SK-N-SH (cell line): ENCODE results near the gene ORC6. TPM values are rescaled to one million over a fixed set of nuclear protein-coding genes. Genes with fewer than 3 reads are reported as not detected.

Experiments
- CTCF ChIA-PET: fragments of 300-600, 350-600 bp; formaldehyde crosslinking; extraction: SDS; loops from one replicate; lab custom pipeline; 2021; lab: Yijun Ruan, JAX
- POLR2A ChIA-PET: fragments of 350-600 bp; sonication (Branson Sonifier 250); formaldehyde crosslinking; extraction: SDS; loops from one replicate; lab custom pipeline; 2020; ENCODE audit warnings: antibody characterized with exemption, inconsistent platforms; lab: Yijun Ruan, JAX
- DNase-seq: peaks from one replicate; pipeline ENCODE4 v3.0.0; 2012
- H2AFZ ChIP-seq: fragments of 200-600 bp; sonication (generic); 2 replicates; pipeline ENCODE4 v1.8.1; 2016; ENCODE audit warnings: antibody characterized with exemption, mild to moderate bottlenecking, low read depth
- H3F3A ChIP-seq: fragments of 200-600 bp; sonication (generic); replicated peaks from 2 replicates; pipeline ENCODE3; 2016; ENCODE audit warnings: antibody characterized with exemption, mild to moderate bottlenecking; ENCODE audit not compliant: insufficient read depth
- H3K27ac ChIP-seq, 2 experiments: fragments of 200-500 bp in 1 of 2; fragments of 200-600 bp in 1 of 2; sonication (Bioruptor generic) in 1 of 2; sonication (generic), shearing (Covaris generic) in 1 of 2; 2 replicates each; pipeline versions ENCODE4 v1.5.1 to v1.6.1; 2014 to 2016; ENCODE audit warnings: low read depth in 2 of 2, inconsistent platforms in 1 of 2, low read length in 1 of 2, mild to moderate bottlenecking in 1 of 2, mixed read lengths in 1 of 2
- H3K27me3 ChIP-seq: fragments of 200-600 bp; sonication (generic), shearing (Covaris generic); 2 replicates; pipeline ENCODE4 v1.6.1; 2016; ENCODE audit warnings: mixed run types; ENCODE audit not compliant: insufficient read depth
- H3K36me3 ChIP-seq, 2 experiments: fragments of 200-500 bp in 1 of 2; fragments of 200-600 bp in 1 of 2; sonication (Bioruptor generic) in 1 of 2; sonication (generic) in 1 of 2; replicated peaks in 1 of 2; 2 replicates each; pipeline versions ENCODE3 to v1.5.1; 2014 to 2016; ENCODE audit warnings: low read length in 1 of 2, mild to moderate bottlenecking in 1 of 2; ENCODE audit not compliant: insufficient read depth in 2 of 2, control insufficient read depth in 1 of 2
- H3K4me1 ChIP-seq, 2 experiments: fragments of 200-500 bp in 1 of 2; fragments of 200-600 bp in 1 of 2; sonication (Bioruptor generic) in 1 of 2; sonication (generic), shearing (Covaris generic) in 1 of 2; 2 replicates each; pipeline versions ENCODE4 v1.5.1 to v1.6.1; 2014 to 2016; ENCODE audit warnings: low read depth in 1 of 2, low read length in 1 of 2, mixed run types in 1 of 2; ENCODE audit not compliant: insufficient read depth in 2 of 2, control insufficient read depth in 1 of 2
- H3K4me2 ChIP-seq: fragments of 200-600 bp; sonication (generic), shearing (Covaris generic); 2 replicates; pipeline ENCODE4 v1.6.1; 2017; ENCODE audit warnings: mixed run types
- H3K4me3 ChIP-seq, 2 experiments: fragments of 200-500 bp in 1 of 2; fragments of 200-600 bp in 1 of 2; sonication (Bioruptor generic) in 1 of 2; sonication (generic), shearing (Covaris generic) in 1 of 2; 2 replicates each; pipeline versions ENCODE4 v1.5.1 to v1.8.1; 2014 to 2016; ENCODE audit warnings: low read depth in 2 of 2, inconsistent platforms in 1 of 2, low read length in 1 of 2, mild to moderate bottlenecking in 1 of 2, mixed read lengths in 1 of 2, moderate library complexity in 1 of 2
- H3K79me2 ChIP-seq: fragments of 200-600 bp; sonication (generic); 2 replicates; pipeline ENCODE4 v1.8.1; 2017; ENCODE audit warnings: mild to moderate bottlenecking; ENCODE audit not compliant: insufficient read depth
- H3K9ac ChIP-seq: fragments of 200-600 bp; sonication (generic); 2 replicates; pipeline ENCODE4 v1.6.1; 2017; ENCODE audit warnings: mixed run types
- H3K9me2 ChIP-seq: fragments of 200-600 bp; sonication (generic); 2 replicates; pipeline ENCODE4 v1.6.1; 2017; ENCODE audit warnings: mixed run types
- H3K9me3 ChIP-seq: fragments of 200-600 bp; sonication (generic); 2 replicates; pipeline ENCODE4 v1.6.1; 2017; ENCODE audit warnings: mixed run types, mild to moderate bottlenecking, moderate library complexity
- H4K20me1 ChIP-seq: fragments of 200-600 bp; sonication (generic); 2 replicates; pipeline ENCODE4 v1.6.1; 2017; ENCODE audit warnings: mild to moderate bottlenecking, mixed run types; ENCODE audit not compliant: insufficient read depth
- CHD2 ChIP-seq: fragments of 150-350 bp; IDR thresholded peaks from 2 replicates; pipeline ENCODE4 v1.6.1; 2018; ENCODE audit warnings: low read length; ENCODE audit not compliant: partially characterized antibody
- ELF1 ChIP-seq: IDR thresholded peaks from 2 replicates; pipeline ENCODE4 v1.4.0; 2012
- EP300 ChIP-seq, 2 experiments: IDR thresholded peaks; 2 replicates each; pipeline versions ENCODE4 v1.4.0 to v1.6.1; 2012; ENCODE audit warnings: borderline replicate concordance in 1 of 2, low read depth in 1 of 2, low read length in 1 of 2
- FOXJ3 ChIP-seq: sonication (generic); formaldehyde crosslinking; IDR thresholded peaks from 2 replicates; pipeline ENCODE4 v1.5.1; 2020; ENCODE audit warnings: mild to moderate bottlenecking, missing genetic modification reagents
- FOXM1 ChIP-seq: IDR thresholded peaks from 2 replicates; pipeline ENCODE4 v1.4.0; 2012; ENCODE audit warnings: low read depth, mild to moderate bottlenecking
- JUND ChIP-seq: IDR thresholded peaks from 2 replicates; pipeline ENCODE4 v1.4.0; 2012
- MXI1 ChIP-seq: IDR thresholded peaks from 2 replicates; pipeline ENCODE4 v1.6.1; 2012; ENCODE audit warnings: mild to moderate bottlenecking, low read depth, low read length, improper control_type of control experiment
- NFIC ChIP-seq: IDR thresholded peaks from 2 replicates; pipeline ENCODE4 v1.4.0; 2012; ENCODE audit warnings: borderline replicate concordance
- NRF1 ChIP-seq: IDR thresholded peaks from 2 replicates; pipeline ENCODE4 v1.6.1; 2012; ENCODE audit warnings: low read depth, mild to moderate bottlenecking, low read length
- PBX3 ChIP-seq: IDR thresholded peaks from 2 replicates; pipeline ENCODE4; 2012
- POLR2AphosphoS5 ChIP-seq: IDR thresholded peaks from 2 replicates; pipeline ENCODE4 v1.6.1; 2012; ENCODE audit warnings: low read depth, low read length
- RFX5 ChIP-seq: IDR thresholded peaks from 2 replicates; pipeline ENCODE4 v1.6.1; 2012; ENCODE audit warnings: mild to moderate bottlenecking, improper control_type of control experiment, low read length
- SIN3A ChIP-seq: IDR thresholded peaks from 2 replicates; pipeline ENCODE4 v1.6.1; 2012; ENCODE audit warnings: low read depth, mild to moderate bottlenecking, low read length, moderate library complexity, borderline replicate concordance
- SMC3 ChIP-seq: IDR thresholded peaks from 2 replicates; pipeline ENCODE4 v1.6.1; 2012; ENCODE audit warnings: low read depth, low read length, improper control_type of control experiment
- TEAD4 ChIP-seq: IDR thresholded peaks from 2 replicates; pipeline ENCODE4 v1.4.0; 2012; ENCODE audit warnings: mild to moderate bottlenecking, borderline replicate concordance; ENCODE audit not compliant: insufficient read depth
- USF1 ChIP-seq: IDR thresholded peaks from 2 replicates; pipeline ENCODE4 v1.4.0; 2012; ENCODE audit warnings: low read depth, borderline replicate concordance
- USF2 ChIP-seq: fragments of 150-350 bp; IDR thresholded peaks from 2 replicates; pipeline ENCODE4 v1.6.1; 2017; ENCODE audit warnings: antibody characterized with exemption, low read length, low read depth, borderline replicate concordance
- YY1 ChIP-seq: IDR thresholded peaks from 2 replicates; pipeline ENCODE4 v1.4.0; 2012; ENCODE audit warnings: low read depth, mild to moderate bottlenecking
- WGBS: methylation state at CpG from one replicate; pipeline ENCODE4 v1.1.6; 2017; ENCODE audit warnings: low lambda C conversion rate; 5-methylcytosine and 5-hydroxymethylcytosine counted together
- polyA plus RNA-seq, 3 experiments: library from polyadenylated mRNA; depleted of rRNA; stranded (reverse); fragments of >200 nt; gene quantifications; 2 replicates each; pipeline ENCODE4 v1.2.3, GENCODE V29; 2012
- TF ChIP-seq, protein P1 (sequence below): IDR thresholded peaks from 2 replicates; pipeline ENCODE4 v1.4.0; 2012; ENCODE audit warnings: low read depth, borderline replicate concordance

Gene ORC6
- polyA plus RNA-seq, 1 of the 3 experiments (the other 2 are of a cell fraction) = 17.4 TPM

GRCh38 chr16:46711106-46712058, 21.9 kb downstream of the ORC6 start (continued):
- TF ChIP-seq CHD2 (no peak), USF2 (no peak), NFIC (no peak), JUND (no peak), TEAD4 (no peak), SIN3A (no peak), FOXJ3 (CRISPR knock-in tag) (no peak), EP300 (IDR thresholded peaks at IDR 0.05; ENCODE audit: borderline replicate concordance in 1 of 2, low read depth in 1 of 2, low read length in 1 of 2) (no peak), ELF1 (no peak), RFX5 (no peak)

DNA sequence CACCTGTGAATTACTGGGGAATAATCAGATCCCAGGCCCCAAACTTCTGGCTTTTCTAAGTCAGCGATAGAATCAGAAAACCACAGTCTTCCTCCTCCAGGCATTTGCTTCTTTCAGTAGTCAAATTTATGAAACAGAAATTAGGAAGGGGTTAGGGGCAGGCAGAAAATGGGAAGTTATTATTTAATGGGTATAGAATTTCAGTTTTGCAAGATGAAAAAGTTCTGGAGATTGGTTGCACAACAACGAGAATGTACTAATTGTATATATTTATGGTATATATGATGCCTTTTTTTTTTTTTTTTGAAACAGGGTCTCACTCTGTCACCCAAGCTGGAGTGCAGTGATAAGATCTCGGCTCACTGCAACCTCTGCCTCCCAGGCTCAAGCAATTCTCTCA, 23.5 kb downstream of the ORC6 start:
- H3K36me3 ChIP-seq = no peaks in the 10 kb centered on the region
- H3K4me2 ChIP-seq = no peak overlapping the region
- H3K4me1 ChIP-seq = peaks cover 0 to 5% of the 10 kb centered on the region in 2 experiments; a peak in 1 of 4 replicates
- H2AFZ ChIP-seq = no peak overlapping the region
- no peaks in the 10 kb centered on the region for H4K20me1 ChIP-seq
- no peak overlapping the region for H3K9ac ChIP-seq
- no peak for DNase-seq
- POLR2A ChIA-PET = no interaction called here
- TF ChIP-seq, protein P1, sequence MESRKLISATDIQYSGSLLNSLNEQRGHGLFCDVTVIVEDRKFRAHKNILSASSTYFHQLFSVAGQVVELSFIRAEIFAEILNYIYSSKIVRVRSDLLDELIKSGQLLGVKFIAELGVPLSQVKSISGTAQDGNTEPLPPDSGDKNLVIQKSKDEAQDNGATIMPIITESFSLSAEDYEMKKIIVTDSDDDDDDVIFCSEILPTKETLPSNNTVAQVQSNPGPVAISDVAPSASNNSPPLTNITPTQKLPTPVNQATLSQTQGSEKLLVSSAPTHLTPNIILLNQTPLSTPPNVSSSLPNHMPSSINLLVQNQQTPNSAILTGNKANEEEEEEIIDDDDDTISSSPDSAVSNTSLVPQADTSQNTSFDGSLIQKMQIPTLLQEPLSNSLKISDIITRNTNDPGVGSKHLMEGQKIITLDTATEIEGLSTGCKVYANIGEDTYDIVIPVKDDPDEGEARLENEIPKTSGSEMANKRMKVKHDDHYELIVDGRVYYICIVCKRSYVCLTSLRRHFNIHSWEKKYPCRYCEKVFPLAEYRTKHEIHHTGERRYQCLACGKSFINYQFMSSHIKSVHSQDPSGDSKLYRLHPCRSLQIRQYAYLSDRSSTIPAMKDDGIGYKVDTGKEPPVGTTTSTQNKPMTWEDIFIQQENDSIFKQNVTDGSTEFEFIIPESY = no peak
- TF ChIP-seq POLR2AphosphoS5 (no peak), USF1 (no peak), EP300 (IDR thresholded peaks at IDR 0.05; ENCODE audit: borderline replicate concordance in 1 of 2, low read depth in 1 of 2, low read length in 1 of 2) (no peak), USF2 (no peak), FOXJ3 (CRISPR knock-in tag) (no peak), NFIC (no peak), FOXM1 (no peak), PBX3 (no peak), SMC3 (no peak), SIN3A (no peak), NRF1 (no peak), MXI1 (no peak), RFX5 (no peak), YY1 (no peak)
- no peaks in the 10 kb centered on the region for H3K27me3 ChIP-seq
- H3F3A ChIP-seq = no peaks in the 10 kb centered on the region
- no peaks in the 10 kb centered on the region for H3K9me2 ChIP-seq
- no peak overlapping the region for H3K27ac ChIP-seq
- CTCF ChIA-PET = interaction anchor here (0.7 kb wide), 1 partner anchor 24 kb away, joined by 3 read pairs; no protein-coding TSS in a partner anchor
- no peaks in the 10 kb centered on the region for H3K9me3 ChIP-seq
- H3K4me3 ChIP-seq = no peak overlapping the region
- WGBS = 68% methylated on average over 3 of the region's 3 CpGs
- H3K79me2 ChIP-seq = no peaks in the 10 kb centered on the region
